ENCODE data around the gene CD247.

Gene CD247

GRCh38 chr1:167511374-167511986 lies 6.8 kb downstream of the CD247 start:
- H3K4me3 ChIP-seq (ENCODE audit: low read depth, low read length) = no peak overlapping the region
- no peak for TF ChIP-seq CTCF (IDR thresholded peaks at IDR 0.05; ENCODE audit: borderline replicate concordance, insufficient read depth, low read depth, low read length)

- no peak overlapping the region for H3K4me3 ChIP-seq (ENCODE audit: low read depth, low read length)
- no peak for TF ChIP-seq CTCF (IDR thresholded peaks at IDR 0.05; ENCODE audit: borderline replicate concordance, insufficient read depth, low read depth, low read length)
Measured at GRCh38 chr1:167510881-167511280, 7.4 kb downstream of the CD247 start.

- TF ChIP-seq CTCF (IDR thresholded peaks at IDR 0.05; ENCODE audit: borderline replicate concordance, insufficient read depth, low read depth, low read length) = no peak
Measured at GRCh38 chr1:167510244-167510643, 8.1 kb downstream of the CD247 start.

GRCh38 chr1:167509587-167509986 lies 8.7 kb downstream of the CD247 start:
- H3K4me3 ChIP-seq (ENCODE audit: low read depth, low read length) = no peak overlapping the region
- TF ChIP-seq CTCF (IDR thresholded peaks at IDR 0.05; ENCODE audit: borderline replicate concordance, insufficient read depth, low read depth, low read length) = no peak

More at GRCh38 chr1:167510244-167510643, 8.1 kb downstream of the CD247 start:
- no peak overlapping the region for H3K4me3 ChIP-seq (ENCODE audit: low read depth, low read length)

- TF ChIP-seq CTCF (IDR thresholded peaks at IDR 0.05; ENCODE audit: borderline replicate concordance, insufficient read depth, low read depth, low read length) = no peak
- H3K4me3 ChIP-seq (ENCODE audit: low read depth, low read length) = no peak overlapping the region
Measured at GRCh38 chr1:167507719-167508118, 10.6 kb downstream of the CD247 start.

- H3K4me3 ChIP-seq (ENCODE audit: low read depth, low read length) = no peak overlapping the region
- TF ChIP-seq CTCF (IDR thresholded peaks at IDR 0.05; ENCODE audit: borderline replicate concordance, insufficient read depth, low read depth, low read length) = no peak
Measured at GRCh38 chr1:167504467-167504827, 13.9 kb downstream of the CD247 start.

- no peak for TF ChIP-seq CTCF (IDR thresholded peaks at IDR 0.05; ENCODE audit: borderline replicate concordance, insufficient read depth, low read depth, low read length)
Measured at GRCh38 chr1:167503626-167504466, 14.5 kb downstream of the CD247 start.

More at GRCh38 chr1:167503626-167504466, 14.5 kb downstream of the CD247 start:
- no peak overlapping the region for H3K4me3 ChIP-seq (ENCODE audit: low read depth, low read length)

All from GM12875 (cell line).